NCI-H2227 treated with DMSO at 0.1 percent for 48 hours (cell line): ENCODE data around the gene SETD5.

ENCODE experiments used
- DNase-seq: peaks from one replicate; lab custom pipeline; 2025; lab: John Stamatoyannopoulos, UW

The SETD5 gene

GRCh38 chr3:9388562-9389272, 8.7 kb upstream of the SETD5 start:
- DNase-seq: no peak

- DNase-seq: no peak
These were observed 7.0 kb upstream of the SETD5 start for GRCh38 chr3:9390265-9390888.

- no peak for DNase-seq
These were observed 5.4 kb upstream of the SETD5 start for GRCh38 chr3:9392041-9392440.

DNA sequence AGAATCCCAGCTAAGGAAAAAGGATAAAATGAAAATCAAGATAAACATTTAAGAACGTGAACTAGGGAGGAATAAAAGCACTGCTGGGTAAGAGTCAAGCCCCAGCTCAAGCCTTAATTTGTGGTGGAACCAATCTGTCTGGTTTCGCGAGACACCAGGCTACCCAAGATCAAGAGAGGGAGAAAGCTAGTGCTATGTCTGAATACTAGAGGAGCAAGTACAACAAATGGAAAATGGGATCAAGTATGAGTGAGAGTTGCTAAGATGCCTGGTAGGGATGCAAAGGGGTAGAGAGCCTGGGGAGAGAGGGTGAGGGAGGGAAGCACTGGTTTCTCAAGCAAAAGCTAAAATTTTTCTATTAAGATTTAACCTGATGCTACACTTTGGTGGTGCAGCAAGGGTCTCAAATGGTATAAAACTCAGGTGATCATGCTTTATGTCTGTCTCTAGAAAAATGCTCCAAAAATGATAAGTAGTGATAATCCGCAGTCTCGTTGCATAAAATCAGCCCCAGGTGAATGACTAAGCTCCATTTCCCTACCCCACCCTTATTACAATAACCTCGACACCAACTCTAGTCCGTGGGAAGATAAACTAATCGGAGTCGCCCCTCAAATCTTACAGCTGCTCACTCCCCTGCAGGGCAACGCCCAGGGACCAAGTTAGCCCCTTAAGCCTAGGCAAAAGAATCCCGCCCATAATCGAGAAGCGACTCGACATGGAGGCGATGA, 1.7 kb upstream of the SETD5 start:
- DNase-seq: no peak

DNA sequence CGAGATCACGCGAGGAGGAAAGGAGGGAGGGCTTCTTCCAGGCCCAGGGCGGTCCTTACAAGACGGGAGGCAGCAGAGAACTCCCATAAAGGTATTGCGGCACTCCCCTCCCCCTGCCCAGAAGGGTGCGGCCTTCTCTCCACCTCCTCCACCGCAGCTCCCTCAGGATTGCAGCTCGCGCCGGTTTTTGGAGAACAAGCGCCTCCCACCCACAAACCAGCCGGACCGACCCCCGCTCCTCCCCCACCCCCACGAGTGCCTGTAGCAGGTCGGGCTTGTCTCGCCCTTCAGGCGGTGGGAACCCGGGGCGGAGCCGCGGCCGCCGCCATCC, 1.1 kb upstream of the SETD5 start:
- peak; percentile 93 for DNase-seq

GRCh38 chr3:9396632-9397331, 633 bp upstream of the SETD5 start:
- peak; percentile 93 for DNase-seq

GRCh38 chr3:9397906-9398699, 688 bp downstream of the SETD5 start:
- DNase-seq: no peak

- DNase-seq: peak; percentile 9
These were observed 1.4 kb downstream of the SETD5 start for GRCh38 chr3:9398700-9399336.

GRCh38 chr3:9399337-9399703, 1.9 kb downstream of the SETD5 start:
- DNase-seq: no peak

- DNase-seq: peak; percentile 59
These were observed 2.3 kb downstream of the SETD5 start for GRCh38 chr3:9399746-9400145.

- DNase-seq: no peak
These were observed 3.2 kb downstream of the SETD5 start for GRCh38 chr3:9400616-9401015.

DNA sequence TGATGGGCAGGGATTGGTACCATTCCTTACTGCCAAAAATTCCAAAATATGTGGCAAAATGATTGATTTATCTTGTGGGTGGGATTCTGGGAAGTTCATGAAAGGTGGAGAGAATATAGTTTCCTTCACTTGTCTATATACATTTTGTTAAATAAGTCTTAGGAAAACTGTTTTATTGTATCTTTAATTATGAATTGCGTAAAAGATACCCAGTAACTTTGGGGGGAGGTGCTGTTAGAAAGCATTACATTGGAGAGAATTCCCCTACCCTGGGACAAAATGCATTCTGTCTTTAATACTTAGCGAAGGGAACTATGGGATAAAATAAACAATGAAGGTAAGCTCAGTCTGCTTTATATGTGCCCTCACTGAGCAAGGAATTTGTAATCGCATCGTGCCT, 4.6 kb downstream of the SETD5 start:
- peak; percentile 28 for DNase-seq

- peak; percentile 82 for DNase-seq
These were observed 5.2 kb downstream of the SETD5 start for GRCh38 chr3:9402410-9403228.

GRCh38 chr3:9403463-9403862, 6.0 kb downstream of the SETD5 start:
- no peak for DNase-seq

DNA sequence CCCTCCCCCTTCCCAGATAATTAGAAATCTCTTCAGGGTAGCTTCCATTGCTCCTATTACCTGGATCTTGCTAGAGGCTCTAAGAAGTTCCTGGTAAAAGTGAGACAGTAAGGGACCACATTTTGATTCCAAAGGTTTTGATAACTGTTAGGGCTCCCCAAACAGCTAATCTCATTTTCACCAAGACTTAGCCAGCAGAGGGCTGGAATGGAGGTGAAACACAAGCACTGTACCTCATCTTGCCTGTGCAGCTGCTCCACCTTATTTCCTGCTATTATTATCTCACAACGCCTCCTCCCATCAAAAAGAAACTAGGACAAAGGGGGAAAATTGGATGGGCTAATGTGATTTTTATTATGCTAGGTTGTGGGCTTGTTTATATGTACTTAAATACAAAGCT, 7.3 kb downstream of the SETD5 start:
- peak; percentile 37 for DNase-seq

GRCh38 chr3:9405756-9406155, 8.3 kb downstream of the SETD5 start:
- no peak for DNase-seq

DNA sequence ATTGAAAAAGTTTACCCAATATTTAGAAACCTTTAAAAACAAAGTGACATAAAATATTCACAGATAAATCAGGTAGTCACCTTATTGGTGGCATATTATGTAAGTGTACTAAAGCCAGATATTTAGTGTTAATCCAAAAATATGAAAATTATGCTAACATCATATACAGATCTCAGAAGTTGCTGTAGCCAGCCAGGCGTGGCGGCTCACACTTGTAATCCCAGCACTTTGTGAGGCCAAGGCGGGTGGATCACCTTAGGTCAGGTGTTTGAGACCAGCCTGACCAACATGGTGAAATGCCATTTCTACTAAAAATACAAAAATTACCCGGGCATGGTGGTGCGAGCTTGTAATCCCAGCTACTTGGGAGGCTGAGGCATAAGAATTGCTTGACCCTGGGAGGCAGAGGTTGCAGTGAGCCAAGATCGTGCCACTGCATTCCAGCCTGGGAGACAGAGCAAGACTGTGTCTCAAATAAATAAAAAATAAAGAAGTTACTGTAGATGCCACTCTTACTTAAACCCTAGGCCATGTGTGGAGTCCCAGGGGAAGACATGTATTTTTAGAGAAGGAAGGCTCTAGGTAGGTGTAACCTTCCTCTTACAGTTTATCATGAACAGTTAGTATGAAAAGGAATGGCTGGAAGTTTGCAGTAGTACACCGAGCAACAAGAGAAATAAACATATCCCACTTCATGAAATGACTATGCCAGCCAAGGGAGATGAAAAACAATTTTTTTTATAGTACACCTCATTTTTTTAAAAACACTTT, 9.6 kb downstream of the SETD5 start:
- DNase-seq: no peak

GRCh38 chr3:9408061-9408460, 10.6 kb downstream of the SETD5 start:
- no peak for DNase-seq

DNA sequence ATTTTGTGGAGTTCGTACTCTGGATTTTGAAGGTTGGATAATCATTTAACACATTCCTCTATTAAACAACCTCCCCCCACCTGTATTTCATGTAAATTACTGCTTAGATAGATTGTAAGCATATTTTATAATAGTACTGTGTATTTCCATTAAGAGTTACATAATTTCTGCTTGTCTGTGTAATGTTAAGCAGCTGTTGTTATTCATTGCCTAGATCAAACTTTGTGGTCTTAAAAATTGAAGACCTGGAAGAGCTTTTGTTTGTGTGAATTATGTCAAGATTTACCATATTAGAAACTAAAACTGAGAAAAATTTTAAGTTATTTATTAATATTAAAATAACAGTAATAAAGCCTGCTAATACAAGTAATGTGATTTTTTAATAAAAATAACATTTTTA, 11.1 kb downstream of the SETD5 start:
- DNase-seq: no peak
